H1 (cell line): ENCODE data around the gene IKZF1. TPM values are rescaled to one million over a fixed set of nuclear protein-coding genes. Genes with fewer than 3 reads are reported as not detected.

Source experiments
- CTCF ChIA-PET: fragments of 300-600 bp; sonication (Branson Sonifier 250); formaldehyde crosslinking; loops from one replicate; lab custom pipeline; 2021; ENCODE audit not compliant: partially characterized antibody; lab: Charles Lee
- POLR2A ChIA-PET: fragments of 300-600 bp; sonication (Branson Sonifier 250); formaldehyde crosslinking; loops from one replicate; lab custom pipeline; 2021; ENCODE audit warnings: inconsistent platforms; ENCODE audit not compliant: partially characterized antibody; lab: Charles Lee
- DNase-seq, 2 experiments: peaks; one replicate each; pipeline versions ENCODE4 v3.0.0 to v3.0.0-alpha.2; 2010 to 2022; ENCODE audit warnings: low spot score in 2 of 2, low read depth in 1 of 2, mixed read lengths in 1 of 2
- FAIRE-seq: peaks from 2 replicates; lab custom pipeline; 2011; peaks lifted over from hg19 to GRCh38; lab: Jason Lieb, UNC
- H2AFZ ChIP-seq: 2 replicates; pipeline ENCODE4 v1.8.1; 2012; ENCODE audit warnings: low read length, inconsistent platforms
- H2AK5ac ChIP-seq: 2 replicates; pipeline ENCODE4 v1.6.1; 2013; ENCODE audit warnings: low read depth, low read length
- H2BK120ac ChIP-seq: replicated peaks from 2 replicates; pipeline ENCODE3; 2013; ENCODE audit warnings: low read depth, low read length, inconsistent platforms
- H2BK12ac ChIP-seq: 2 replicates; pipeline ENCODE4 v1.6.1; 2013; ENCODE audit warnings: low read depth, low read length
- H2BK15ac ChIP-seq: 2 replicates; pipeline ENCODE4 v1.6.1; 2013; ENCODE audit warnings: low read length
- H2BK20ac ChIP-seq: 2 replicates; pipeline ENCODE4 v1.6.1; 2013; ENCODE audit warnings: low read length
- H2BK5ac ChIP-seq: 2 replicates; pipeline ENCODE4 v1.6.1; 2013; ENCODE audit warnings: low read depth, low read length
- H3K14ac ChIP-seq: 2 replicates; pipeline ENCODE4 v1.6.1; 2013; ENCODE audit warnings: inconsistent platforms; ENCODE audit not compliant: insufficient read length
- H3K18ac ChIP-seq: 2 replicates; pipeline ENCODE4 v1.6.1; 2013; ENCODE audit warnings: low read length; ENCODE audit errors: extremely low read depth
- H3K23ac ChIP-seq: 2 replicates; pipeline ENCODE4 v1.6.1; 2013; ENCODE audit warnings: inconsistent platforms; ENCODE audit not compliant: insufficient read length
- H3K23me2 ChIP-seq: 2 replicates; pipeline ENCODE4 v1.6.1; 2013; ENCODE audit warnings: low read depth, low read length
- H3K27ac ChIP-seq: 2 replicates; pipeline ENCODE4 v1.6.1; 2011; ENCODE audit warnings: low read depth, low read length, inconsistent platforms
- H3K27me3 ChIP-seq, 4 experiments: replicated peaks in 1 of 4; 1 replicate in 1 of 4; 2 replicates in 3 of 4; pipeline versions ENCODE4 v1.6.1 to v1.8.1; 2011 to 2013; ENCODE audit warnings: low read length in 3 of 4, mild to moderate bottlenecking in 3 of 4, inconsistent platforms in 2 of 4, mixed read lengths in 2 of 4, moderate library complexity in 1 of 4; ENCODE audit not compliant: control insufficient read depth in 3 of 4, insufficient read depth in 3 of 4; ENCODE audit errors: extremely low read depth in 1 of 4
- H3K36me3 ChIP-seq, 4 experiments: 2 replicates each; pipeline versions ENCODE4 v1.6.1 to v1.8.1; 2011 to 2013; ENCODE audit warnings: mild to moderate bottlenecking in 4 of 4, low read length in 3 of 4, moderate library complexity in 2 of 4, control low read depth in 1 of 4, inconsistent platforms in 1 of 4; ENCODE audit not compliant: insufficient read depth in 4 of 4, control insufficient read depth in 2 of 4
- H3K4ac ChIP-seq: replicated peaks from 2 replicates; pipeline ENCODE3; 2013; ENCODE audit warnings: low read length, low read depth, mixed read lengths, inconsistent platforms; ENCODE audit not compliant: insufficient read length
- H3K4me1 ChIP-seq, 4 experiments: replicated peaks in 1 of 4; 1 replicate in 1 of 4; 2 replicates in 3 of 4; pipeline versions ENCODE4 v1.6.1 to v1.8.1; 2011 to 2013; ENCODE audit warnings: low read length in 3 of 4, inconsistent platforms in 2 of 4, mixed read lengths in 1 of 4; ENCODE audit not compliant: insufficient read depth in 4 of 4, control insufficient read depth in 3 of 4
- H3K4me2 ChIP-seq, 2 experiments: 2 replicates each; pipeline versions ENCODE4 v1.6.1 to v1.8.1; 2011 to 2013; ENCODE audit warnings: low read depth in 2 of 2, low read length in 2 of 2, control low read depth in 1 of 2, inconsistent platforms in 1 of 2, mild to moderate bottlenecking in 1 of 2; ENCODE audit not compliant: insufficient read depth in 1 of 2
- H3K4me3 ChIP-seq, 4 experiments: fragments of 200-600, 300-600 bp in 1 of 4; sonication (generic), shearing (Covaris generic), sonication (Bioruptor Twin) in 1 of 4; 2 replicates each; pipeline versions ENCODE4 v1.5.1 to v1.8.1; 2011 to 2016; ENCODE audit warnings: low read length in 4 of 4, low read depth in 3 of 4, control low read depth in 2 of 4, inconsistent platforms in 2 of 4, mild to moderate bottlenecking in 2 of 4, mixed read lengths in 1 of 4, moderate library complexity in 1 of 4; ENCODE audit not compliant: insufficient read depth in 2 of 4; ENCODE audit errors: extremely low read depth in 1 of 4
- H3K56ac ChIP-seq: replicated peaks from 2 replicates; pipeline ENCODE3; 2013; ENCODE audit warnings: low read depth, mild to moderate bottlenecking, mixed read lengths, low read length, inconsistent platforms; ENCODE audit not compliant: insufficient read length
- H3K79me1 ChIP-seq: 2 replicates; pipeline ENCODE4 v1.6.1; 2013; ENCODE audit warnings: low read depth, low read length, control low read depth
- H3K79me2 ChIP-seq, 2 experiments: 2 replicates each; pipeline versions ENCODE4 v1.6.1 to v1.8.1; 2012 to 2013; ENCODE audit warnings: low read length in 2 of 2, mild to moderate bottlenecking in 2 of 2, inconsistent platforms in 1 of 2; ENCODE audit not compliant: insufficient read depth in 2 of 2, control insufficient read depth in 1 of 2
- H3K9ac ChIP-seq, 4 experiments: replicated peaks in 1 of 4; 1 replicate in 1 of 4; 2 replicates in 3 of 4; pipeline versions ENCODE4 v1.6.1 to v1.8.1; 2011 to 2013; ENCODE audit warnings: low read depth in 3 of 4, low read length in 3 of 4, control low read depth in 2 of 4, mild to moderate bottlenecking in 2 of 4, moderate library complexity in 2 of 4, inconsistent platforms in 1 of 4; ENCODE audit errors: extremely low read depth in 1 of 4
- H3K9me3 ChIP-seq, 2 experiments: 2 replicates each; pipeline versions ENCODE4 v1.6.1 to v1.8.1; 2012 to 2013; ENCODE audit warnings: mild to moderate bottlenecking in 2 of 2, moderate library complexity in 2 of 2, control low read depth in 1 of 2, inconsistent platforms in 1 of 2, low read depth in 1 of 2, low read length in 1 of 2, mixed read lengths in 1 of 2; ENCODE audit not compliant: insufficient read depth in 2 of 2
- H4K20me1 ChIP-seq, 2 experiments: replicated peaks in 1 of 2; 2 replicates each; pipeline versions ENCODE3 to v1.8.1; 2011 to 2013; ENCODE audit warnings: inconsistent platforms in 2 of 2, low read length in 2 of 2, mild to moderate bottlenecking in 1 of 2; ENCODE audit not compliant: insufficient read depth in 2 of 2, control insufficient read depth in 1 of 2
- H4K5ac ChIP-seq: 2 replicates; pipeline ENCODE4 v1.6.1; 2013; ENCODE audit warnings: low read length, low read depth, mixed read lengths, inconsistent platforms; ENCODE audit not compliant: insufficient read length
- H4K8ac ChIP-seq: 2 replicates; pipeline ENCODE4 v1.8.0; 2013; ENCODE audit warnings: mild to moderate bottlenecking, moderate library complexity, low read length, inconsistent platforms; ENCODE audit not compliant: insufficient read depth; ENCODE audit errors: extremely low read depth
- H4K91ac ChIP-seq: replicated peaks from 2 replicates; pipeline ENCODE3; 2013; ENCODE audit warnings: low read length, mixed read lengths, inconsistent platforms; ENCODE audit not compliant: insufficient read length
- BRCA1 ChIP-seq: IDR thresholded peaks from 2 replicates; pipeline ENCODE4 v1.6.1; 2012; ENCODE audit warnings: low read depth, low read length, improper control_type of control experiment
- CBX5 ChIP-seq: fragments of 300-800, 300-1000 bp; sonication (generic); IDR thresholded peaks from 2 replicates; pipeline ENCODE4 v1.7.1; 2016; ENCODE audit warnings: antibody characterized with exemption, low read length, low read depth
- CHD2 ChIP-seq: IDR thresholded peaks from 2 replicates; pipeline ENCODE4 v1.6.1; 2012; ENCODE audit warnings: low read length, improper control_type of control experiment
- FOSL1 ChIP-seq: IDR thresholded peaks from 2 replicates; pipeline ENCODE4 v1.6.1; 2011; ENCODE audit warnings: mild to moderate bottlenecking, low read depth, low read length, moderate library complexity; ENCODE audit not compliant: insufficient read depth
- HDAC6 ChIP-seq: IDR thresholded peaks from one replicate; pipeline ENCODE4 v1.7.1; 2012; ENCODE audit warnings: low read depth, mild to moderate bottlenecking, inconsistent platforms, low read length, moderate library complexity
- JUND ChIP-seq: IDR thresholded peaks from 2 replicates; pipeline ENCODE4 v1.6.1; 2011; ENCODE audit warnings: mild to moderate bottlenecking, improper control_type of control experiment, low read length
- KDM5A ChIP-seq: fragments of 200-600 bp; IDR thresholded peaks from 2 replicates; pipeline ENCODE4 v1.7.1; 2012; ENCODE audit warnings: mild to moderate bottlenecking, low read length, inconsistent platforms, mixed read lengths
- NANOG ChIP-seq: IDR thresholded peaks from 2 replicates; pipeline ENCODE4 v1.6.1; 2011; ENCODE audit warnings: low read length, low read depth, mild to moderate bottlenecking, inconsistent platforms; ENCODE audit not compliant: insufficient read depth, poor library complexity, severe bottlenecking
- RXRA ChIP-seq: IDR thresholded peaks from 2 replicates; pipeline ENCODE4 v1.6.1; 2011; ENCODE audit warnings: low read depth, mild to moderate bottlenecking, low read length, moderate library complexity; ENCODE audit not compliant: insufficient read depth
- TAF1 ChIP-seq: IDR thresholded peaks from 2 replicates; pipeline ENCODE4 v1.6.1; 2011; ENCODE audit warnings: mild to moderate bottlenecking, low read depth, low read length
- WGBS, 2 experiments: shearing (Covaris generic) in 1 of 2; methylation state at CpG; one replicate each; pipeline versions ENCODE4 v1.1.6 to v1.1.7; 2013 to 2015; ENCODE audit warnings: low lambda C conversion rate in 2 of 2, mixed read lengths in 2 of 2, inconsistent platforms in 1 of 2, low coverage in 1 of 2, missing lambda C conversion rate in 1 of 2; ENCODE audit not compliant: insufficient replicate concordance in 2 of 2, insufficient coverage in 1 of 2, insufficient read length in 1 of 2; ENCODE audit errors: extremely low coverage in 1 of 2, missing lambda C conversion rate in 1 of 2; 5-methylcytosine and 5-hydroxymethylcytosine counted together
- polyA plus RNA-seq, 7 experiments: library from polyadenylated mRNA; depleted of rRNA in 3 of 7; stranded (reverse) in 5 of 7; unstranded in 2 of 7; fragments of >200 nt in 5 of 7; fragments of 200-250 nt in 2 of 7; gene quantifications; 1 replicate in 5 of 7; 2 replicates in 1 of 7; 4 replicates in 1 of 7; pipeline versions ENCODE4 v1.2.1 to v1.2.3, GENCODE V29; 2011 to 2013; ENCODE audit warnings: missing spikeins in 2 of 7, mixed read lengths in 2 of 7
- total RNA-seq: library from RNA; stranded (reverse); fragmentation: NEBNext Ultra II Directional; extraction: Animal tissue kit (Norgen Biotek cat#: 25700); gene quantifications from 2 replicates; pipeline ENCODE4 v1.2.1, GENCODE V29; 2021

The IKZF1 gene
- total and polyA plus RNA-seq, 2 of the 8 experiments (the other 6 are each of a cell fraction or from before 2014, with no cell fraction given), result 0.74 to 1.5 TPM

- H2BK5ac ChIP-seq, result no peak overlapping the region
- no peaks in the 10 kb centered on the region for H3K23me2 ChIP-seq
- no peaks in the 10 kb centered on the region for H3K36me3 ChIP-seq
- H3K4me2 ChIP-seq, result no peak overlapping the region
- H3K56ac ChIP-seq, result no peak overlapping the region
- H4K91ac ChIP-seq, result no peak overlapping the region
- FAIRE-seq, result no peak
- H3K79me1 ChIP-seq, result no peaks in the 10 kb centered on the region
- H3K23ac ChIP-seq, result no peak overlapping the region
- ChIA-PET CTCF (no interaction called here), POLR2A (interaction anchor here (0.8 kb wide), 1 partner anchor 41 kb away, joined by 3 read pairs; no protein-coding TSS in a partner anchor)
- H3K18ac ChIP-seq, result no peak overlapping the region
- no peak overlapping the region for H3K14ac ChIP-seq
- H2BK120ac ChIP-seq, result no peak overlapping the region
- H4K8ac ChIP-seq, result no peak overlapping the region
- no peak overlapping the region for H3K4me3 ChIP-seq
- no peak overlapping the region for H3K4ac ChIP-seq
- no peak overlapping the region for H2BK12ac ChIP-seq
- DNase-seq, result no peak
- no peak overlapping the region for H2BK20ac ChIP-seq
- H3K9ac ChIP-seq, result no peak overlapping the region
- no peak overlapping the region for H4K5ac ChIP-seq
- no peak overlapping the region for H2AK5ac ChIP-seq
- no peaks in the 10 kb centered on the region for H3K79me2 ChIP-seq
- no peak overlapping the region for H3K27ac ChIP-seq
- no peak overlapping the region for H2AFZ ChIP-seq
- H3K27me3 ChIP-seq, result no peaks in the 10 kb centered on the region
- WGBS, 2 experiments, result 96% methylated on average over 3 of the region's 3 CpGs; no CpG with 5 or more reads in 1 of the 2 experiments
- no peaks in the 10 kb centered on the region for H3K9me3 ChIP-seq
- peaks cover 0 to 3% (median 1%) of the 10 kb centered on the region in 4 experiments; a peak in 2 of 7 replicates for H3K4me1 ChIP-seq
- H2BK15ac ChIP-seq, result no peak overlapping the region
- H4K20me1 ChIP-seq, result no peaks in the 10 kb centered on the region
- no peak for TF ChIP-seq RXRA
- TF ChIP-seq KDM5A, result no peak
- TF ChIP-seq BRCA1, result no peak
- no peak for TF ChIP-seq FOSL1
- no peak for TF ChIP-seq CHD2
- no peak for TF ChIP-seq HDAC6
- no peak for TF ChIP-seq CBX5
- TF ChIP-seq TAF1, result no peak
- TF ChIP-seq NANOG, result no peak
- no peak for TF ChIP-seq JUND
These were observed 86.9 kb downstream of the IKZF1 start for GRCh38 chr7:50391386-50391785.
